Hepatocyte (in vitro differentiated cells): ENCODE data around the gene CEP76. TPM values are rescaled to one million over a fixed set of nuclear protein-coding genes. Genes with fewer than 3 reads are reported as not detected.

ENCODE experiments used
- DNase-seq: peaks from one replicate; pipeline ENCODE4 v3.0.0-alpha.2; 2016; ENCODE audit warnings: low spot score
- H2AFZ ChIP-seq: fragments of 200-600 bp; sonication (generic); 2 replicates; pipeline ENCODE4 v1.6.0; 2016; ENCODE audit warnings: antibody characterized with exemption, mild to moderate bottlenecking
- H3K27ac ChIP-seq: fragments of 200-600 bp; sonication (generic); 2 replicates; pipeline ENCODE4 v1.5.1; 2016; ENCODE audit warnings: mild to moderate bottlenecking
- H3K27me3 ChIP-seq: fragments of 200-600 bp; sonication (generic); 2 replicates; pipeline ENCODE4 v1.6.1; 2016
- H3K36me3 ChIP-seq: fragments of 200-600 bp; sonication (generic); replicated peaks from 2 replicates; pipeline ENCODE4 v1.5.1; 2016; ENCODE audit warnings: low read depth; ENCODE audit not compliant: insufficient read depth
- H3K4me1 ChIP-seq: fragments of 200-600 bp; sonication (generic); 2 replicates; pipeline ENCODE4 v1.5.1; 2016; ENCODE audit warnings: mild to moderate bottlenecking, moderate library complexity; ENCODE audit not compliant: insufficient read depth
- H3K4me2 ChIP-seq: fragments of 200-600 bp; sonication (generic); 2 replicates; pipeline ENCODE4 v1.6.0; 2016
- H3K4me3 ChIP-seq: fragments of 200-600 bp; sonication (generic); 2 replicates; pipeline ENCODE4 v1.5.1; 2016; ENCODE audit warnings: mild to moderate bottlenecking
- H3K79me2 ChIP-seq: fragments of 200-600 bp; sonication (generic); 2 replicates; pipeline ENCODE4 v1.6.0; 2017; ENCODE audit warnings: mild to moderate bottlenecking
- H3K9me2 ChIP-seq: fragments of 200-600 bp; sonication (generic); replicated peaks from 2 replicates; pipeline ENCODE4 v1.6.0; 2017; ENCODE audit warnings: mild to moderate bottlenecking; ENCODE audit not compliant: insufficient read depth
- H3K9me3 ChIP-seq: fragments of 200-600 bp; sonication (generic); 2 replicates; pipeline ENCODE4 v1.5.1; 2016; ENCODE audit warnings: low read depth, mild to moderate bottlenecking
- H4K20me1 ChIP-seq: fragments of 200-600 bp; sonication (generic); 2 replicates; pipeline ENCODE4 v1.6.0; 2016; ENCODE audit warnings: mild to moderate bottlenecking; ENCODE audit not compliant: insufficient read depth, poor library complexity, severe bottlenecking
- CTCF ChIP-seq: fragments of 200-600 bp; sonication (generic); IDR thresholded peaks from 2 replicates; pipeline ENCODE4 v1.5.1; 2016; ENCODE audit warnings: antibody characterized with exemption, mild to moderate bottlenecking; ENCODE audit not compliant: poor library complexity
- EZH2 ChIP-seq: fragments of 200-600 bp; sonication (generic); IDR thresholded peaks from 2 replicates; pipeline ENCODE4 v1.6.1; 2016; ENCODE audit warnings: antibody characterized with exemption, mild to moderate bottlenecking, borderline replicate concordance
- EZH2phosphoT487 ChIP-seq: fragments of 200-600 bp; sonication (generic); IDR thresholded peaks from one replicate; pipeline ENCODE4 v1.6.1; 2018; ENCODE audit warnings: antibody characterized with exemption, mild to moderate bottlenecking, low read depth, moderate library complexity; ENCODE audit not compliant: unreplicated experiment, severe bottlenecking
- WGBS: methylation state at CpG from one replicate; pipeline ENCODE4 v1.1.6; 2016; ENCODE audit warnings: low lambda C conversion rate; ENCODE audit errors: missing lambda C conversion rate; 5-methylcytosine and 5-hydroxymethylcytosine counted together
- polyA plus RNA-seq: library from polyadenylated mRNA; unstranded; fragments of >200 nt; fragmentation: Nextera tagmentation; extraction: Ambion mirVana; gene quantifications from 2 replicates; pipeline ENCODE4 v1.2.1, GENCODE V29; 2016
- total RNA-seq: library from RNA; depleted of rRNA; stranded (reverse); fragments of >200 nt; gene quantifications from 2 replicates; pipeline ENCODE4 v1.2.3, GENCODE V29; 2014

The CEP76 gene
- total and polyA plus RNA-seq, 2 experiments from 2014 or later: 4.7 to 11.9 TPM

- H3K27ac ChIP-seq: no peak overlapping the region
- TF ChIP-seq EZH2phosphoT487 (no peak), EZH2 (no peak), CTCF (no peak)
These were observed 39.9 kb upstream of the CEP76 start for GRCh38 chr18:12742453-12742852.

GRCh38 chr18:12741351-12741750 is 38.8 kb upstream of the CEP76 start:
- no peak for DNase-seq
- H4K20me1 ChIP-seq: no peaks in the 10 kb centered on the region
- H3K27ac ChIP-seq: no peak overlapping the region
- H3K79me2 ChIP-seq: no peaks in the 10 kb centered on the region
- no peak for TF ChIP-seq CTCF
- TF ChIP-seq EZH2: no peak
- no peak for TF ChIP-seq EZH2phosphoT487
- no peak overlapping the region for H3K4me3 ChIP-seq
- H2AFZ ChIP-seq: no peak overlapping the region
- no peaks in the 10 kb centered on the region for H3K27me3 ChIP-seq
- no peaks in the 10 kb centered on the region for H3K36me3 ChIP-seq
- 87% methylated on average over 6 of the region's 6 CpGs for WGBS
- H3K9me2 ChIP-seq: no peaks in the 10 kb centered on the region
- no peaks in the 10 kb centered on the region for H3K4me1 ChIP-seq
- no peak overlapping the region for H3K4me2 ChIP-seq
- H3K9me3 ChIP-seq: no peaks in the 10 kb centered on the region

More at GRCh38 chr18:12742453-12742852, 39.9 kb upstream of the CEP76 start:
- no peak for DNase-seq
- no peak overlapping the region for H2AFZ ChIP-seq
- no peaks in the 10 kb centered on the region for H4K20me1 ChIP-seq
- no peaks in the 10 kb centered on the region for H3K9me2 ChIP-seq
- no peaks in the 10 kb centered on the region for H3K36me3 ChIP-seq
- 88% methylated on average over 5 of the region's 5 CpGs for WGBS
- no peaks in the 10 kb centered on the region for H3K79me2 ChIP-seq
- no peaks in the 10 kb centered on the region for H3K4me1 ChIP-seq
- no peak overlapping the region for H3K4me3 ChIP-seq
- H3K9me3 ChIP-seq: no peaks in the 10 kb centered on the region
- no peaks in the 10 kb centered on the region for H3K27me3 ChIP-seq
- H3K4me2 ChIP-seq: no peak overlapping the region

GRCh38 chr18:12737243-12737902 is 34.9 kb upstream of the CEP76 start:
- H3K79me2 ChIP-seq: no peaks in the 10 kb centered on the region
- DNase-seq: no peak
- no peak for TF ChIP-seq CTCF
- no peak for TF ChIP-seq EZH2
- TF ChIP-seq EZH2phosphoT487: no peak
- no peaks in the 10 kb centered on the region for H3K36me3 ChIP-seq
- H3K4me3 ChIP-seq: no peak overlapping the region
- 91% methylated on average over 19 of the region's 19 CpGs for WGBS
- no peaks in the 10 kb centered on the region for H3K9me3 ChIP-seq
- H3K27me3 ChIP-seq: no peaks in the 10 kb centered on the region
- H3K4me1 ChIP-seq: no peaks in the 10 kb centered on the region
- no peak overlapping the region for H2AFZ ChIP-seq
- H4K20me1 ChIP-seq: no peaks in the 10 kb centered on the region
- H3K9me2 ChIP-seq: no peaks in the 10 kb centered on the region
- H3K4me2 ChIP-seq: no peak overlapping the region
- H3K27ac ChIP-seq: no peak overlapping the region
